Measurements from ENCODE around the gene TRPV2.
"Not testable (repeated sequence)": the region's sequence is repeated elsewhere in the genome, so short reads cannot be mapped to it uniquely, and the experiment has no call there.

- TF ChIP-seq CTCF, POLR2A (IDR thresholded peaks at IDR 0.05): not testable (repeated sequence)
These were observed 22.9 kb upstream of the TRPV2 start for GRCh38 chr17:16392491-16392890.
